ENCODE measurements around the gene CLSTN1. TPM values are rescaled to one million over a fixed set of nuclear protein-coding genes. Genes with fewer than 3 reads are reported as not detected.

CLSTN1 gene
- total RNA-seq, 1 donor from 2014 or later, result 75.4 TPM

DNA sequence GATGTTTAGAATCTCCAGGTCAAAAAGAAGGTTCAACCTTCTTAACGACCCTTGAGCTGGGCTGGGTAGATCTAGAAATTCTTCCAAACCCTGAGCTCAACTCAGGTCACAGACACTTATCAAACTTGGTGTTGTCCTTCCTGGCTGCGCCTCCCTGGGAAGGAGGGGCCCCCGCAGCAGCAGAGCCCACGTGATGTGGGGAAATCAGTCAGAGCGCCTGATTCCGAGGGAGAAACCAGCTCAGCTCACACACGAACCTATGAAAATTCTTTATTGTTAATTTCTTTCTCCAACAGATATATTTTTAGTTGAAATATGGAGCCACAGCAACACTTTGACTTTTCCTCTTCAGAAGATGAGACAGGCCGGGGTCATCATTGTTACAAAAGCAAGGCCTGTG, 24.3 kb upstream of the CLSTN1 start:
- peaks cover 29% of the 10 kb centered on the region for H3K4me1 ChIP-seq
- no peaks in the 10 kb centered on the region for H3K27me3 ChIP-seq
- TF ChIP-seq, protein P1, sequence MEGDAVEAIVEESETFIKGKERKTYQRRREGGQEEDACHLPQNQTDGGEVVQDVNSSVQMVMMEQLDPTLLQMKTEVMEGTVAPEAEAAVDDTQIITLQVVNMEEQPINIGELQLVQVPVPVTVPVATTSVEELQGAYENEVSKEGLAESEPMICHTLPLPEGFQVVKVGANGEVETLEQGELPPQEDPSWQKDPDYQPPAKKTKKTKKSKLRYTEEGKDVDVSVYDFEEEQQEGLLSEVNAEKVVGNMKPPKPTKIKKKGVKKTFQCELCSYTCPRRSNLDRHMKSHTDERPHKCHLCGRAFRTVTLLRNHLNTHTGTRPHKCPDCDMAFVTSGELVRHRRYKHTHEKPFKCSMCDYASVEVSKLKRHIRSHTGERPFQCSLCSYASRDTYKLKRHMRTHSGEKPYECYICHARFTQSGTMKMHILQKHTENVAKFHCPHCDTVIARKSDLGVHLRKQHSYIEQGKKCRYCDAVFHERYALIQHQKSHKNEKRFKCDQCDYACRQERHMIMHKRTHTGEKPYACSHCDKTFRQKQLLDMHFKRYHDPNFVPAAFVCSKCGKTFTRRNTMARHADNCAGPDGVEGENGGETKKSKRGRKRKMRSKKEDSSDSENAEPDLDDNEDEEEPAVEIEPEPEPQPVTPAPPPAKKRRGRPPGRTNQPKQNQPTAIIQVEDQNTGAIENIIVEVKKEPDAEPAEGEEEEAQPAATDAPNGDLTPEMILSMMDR (IDR thresholded peaks at IDR 0.05), result no peak
- TF ChIP-seq EZH2 (IDR thresholded peaks at IDR 0.05) (no peak), EZH2phosphoT487 (IDR thresholded peaks at IDR 0.05) (no peak)
- no peaks in the 10 kb centered on the region for H3K79me2 ChIP-seq (ENCODE audit: low read depth)
- H3K9me3 Mint-ChIP-seq, result no peaks in the 10 kb centered on the region
- peaks cover 16% of the 10 kb centered on the region for H3F3A ChIP-seq (ENCODE audit: low read depth)
- H3K36me3 Mint-ChIP-seq, result no peaks in the 10 kb centered on the region
- H2AFZ ChIP-seq (replicated peaks), result no peak overlapping the region
- no peak overlapping the region for H3K4me3 Mint-ChIP-seq
- H3K27me3 Mint-ChIP-seq (ENCODE audit: insufficient read depth, low read depth), result no peaks in the 10 kb centered on the region
- no peak overlapping the region for H3K27ac Mint-ChIP-seq
- H3K9ac ChIP-seq, result no peak overlapping the region
- peaks cover 12% of the 10 kb centered on the region for H4K20me1 ChIP-seq (ENCODE audit: low read depth)
- no peaks in the 10 kb centered on the region for H3K36me3 ChIP-seq
- no peak overlapping the region for H3K27ac ChIP-seq
- H3K4me3 ChIP-seq, result no peak overlapping the region
- H3K4me1 Mint-ChIP-seq, result peaks cover 35% of the 10 kb centered on the region
- no peak overlapping the region for H3K4me2 ChIP-seq
- H3K9me3 ChIP-seq (ENCODE audit: low read depth), result no peaks in the 10 kb centered on the region
- no peak for DNase-seq (ENCODE audit: low spot score)

DNA sequence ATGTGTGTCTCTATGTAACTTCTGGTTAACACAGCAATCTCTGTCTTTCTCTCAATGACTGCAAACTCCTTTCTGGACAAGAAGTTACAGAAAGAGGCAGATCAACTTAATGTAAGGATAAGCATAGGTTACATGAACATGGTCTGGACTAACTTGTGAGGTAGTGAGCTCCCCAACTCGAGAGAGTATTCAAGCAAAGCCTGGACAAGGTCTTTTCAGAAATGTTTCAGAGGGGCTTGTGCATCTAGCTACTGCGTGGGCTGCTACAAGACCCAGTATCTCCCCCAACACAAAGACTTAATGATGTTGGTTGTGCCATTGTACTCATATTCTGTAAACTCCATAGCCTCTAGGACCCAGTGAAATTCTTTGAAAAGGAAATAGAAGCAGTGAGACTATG, 23.5 kb upstream of the CLSTN1 start:
- H3K27ac ChIP-seq, result no peak overlapping the region
- TF ChIP-seq, protein P1 (IDR thresholded peaks at IDR 0.05), result no peak
- TF ChIP-seq EZH2phosphoT487 (IDR thresholded peaks at IDR 0.05) (no peak), EZH2 (IDR thresholded peaks at IDR 0.05) (no peak)
- Mint-ChIP-seq H3K9me3 (no peaks in the 10 kb centered on the region), H3K4me3 (no peak overlapping the region), H3K4me1 (peaks cover 35% of the 10 kb centered on the region), H3K36me3 (no peaks in the 10 kb centered on the region), H3K27me3 (ENCODE audit: insufficient read depth, low read depth) (no peaks in the 10 kb centered on the region), H3K27ac (no peak overlapping the region)
- no peak overlapping the region for H2AFZ ChIP-seq (replicated peaks)
- no peaks in the 10 kb centered on the region for H3K27me3 ChIP-seq
- peaks cover 13% of the 10 kb centered on the region for H3F3A ChIP-seq (ENCODE audit: low read depth)
- DNase-seq (ENCODE audit: low spot score), result no peak
- no peaks in the 10 kb centered on the region for H3K79me2 ChIP-seq (ENCODE audit: low read depth)
- H3K4me2 ChIP-seq, result no peak overlapping the region
- peaks cover 12% of the 10 kb centered on the region for H4K20me1 ChIP-seq (ENCODE audit: low read depth)
- H3K4me3 ChIP-seq, result no peak overlapping the region
- H3K36me3 ChIP-seq, result no peaks in the 10 kb centered on the region
- peaks cover 31% of the 10 kb centered on the region for H3K4me1 ChIP-seq
- no peak overlapping the region for H3K9ac ChIP-seq
- no peaks in the 10 kb centered on the region for H3K9me3 ChIP-seq (ENCODE audit: low read depth)

DNA sequence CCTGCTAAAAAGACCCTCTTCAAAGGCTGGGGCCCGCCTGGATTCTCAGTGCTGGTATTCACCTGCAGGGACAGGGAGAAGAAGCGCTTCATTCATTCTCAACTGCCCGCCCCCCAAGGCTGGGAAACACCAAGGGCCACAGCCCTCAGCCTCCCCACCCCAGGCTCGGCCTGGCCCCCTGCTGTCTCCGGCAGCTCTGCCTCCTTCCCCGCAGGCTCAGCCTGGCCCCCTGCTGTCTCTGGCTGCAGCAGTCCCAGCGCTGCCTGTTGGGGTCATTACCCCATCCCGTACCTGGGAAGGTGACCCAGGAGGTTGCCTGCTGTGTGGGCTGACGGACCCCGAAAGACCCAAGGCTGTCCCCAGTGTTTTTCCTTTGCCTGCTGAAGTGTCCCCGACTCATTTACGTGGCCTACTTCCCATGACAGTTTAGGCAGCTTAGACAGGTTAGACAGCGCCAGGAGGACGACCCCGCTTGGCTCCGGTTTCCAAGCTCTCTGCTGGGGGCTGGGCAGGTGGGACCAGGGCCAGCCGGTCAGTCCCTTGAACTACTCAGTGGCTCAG, 22.9 kb upstream of the CLSTN1 start:
- Histone ChIP-seq H3K4me1 (peaks cover 31% of the 10 kb centered on the region), H3K9ac (no peak overlapping the region), H3K9me3 (ENCODE audit: low read depth) (no peaks in the 10 kb centered on the region), H3K27ac (no peak overlapping the region), H3K36me3 (no peaks in the 10 kb centered on the region), H3K27me3 (no peaks in the 10 kb centered on the region), H3K4me3 (no peak overlapping the region), H4K20me1 (ENCODE audit: low read depth) (peaks cover 12% of the 10 kb centered on the region), H3F3A (ENCODE audit: low read depth) (peaks cover 13% of the 10 kb centered on the region), H2AFZ (replicated peaks) (no peak overlapping the region), H3K4me2 (peak overlapping the region; percentile 43), H3K79me2 (ENCODE audit: low read depth) (no peaks in the 10 kb centered on the region)
- Mint-ChIP-seq H3K4me3 (no peak overlapping the region), H3K9me3 (no peaks in the 10 kb centered on the region), H3K36me3 (no peaks in the 10 kb centered on the region), H3K27ac (no peak overlapping the region), H3K27me3 (ENCODE audit: insufficient read depth, low read depth) (peaks cover 4% of the 10 kb centered on the region), H3K4me1 (peaks cover 35% of the 10 kb centered on the region)
- TF ChIP-seq EZH2 (IDR thresholded peaks at IDR 0.05) (no peak), EZH2phosphoT487 (IDR thresholded peaks at IDR 0.05) (no peak)
- TF ChIP-seq, protein P1 (IDR thresholded peaks at IDR 0.05), result no peak
- DNase-seq (ENCODE audit: low spot score), result peak; percentile 41

All from neural progenitor cell (in vitro differentiated cells).